Activated CD8-positive, alpha-beta memory T cell treated with anti-CD3 and anti-CD28 coated beads, Interleukin-2, amount 50 U/mL, for 48 hours (primary cell): ENCODE measurements around the gene MTHFD2.

Source experiments
- DNase-seq: peaks from one replicate; pipeline ENCODE4 v3.0.0-alpha.2; 2020

MTHFD2 gene

DNA sequence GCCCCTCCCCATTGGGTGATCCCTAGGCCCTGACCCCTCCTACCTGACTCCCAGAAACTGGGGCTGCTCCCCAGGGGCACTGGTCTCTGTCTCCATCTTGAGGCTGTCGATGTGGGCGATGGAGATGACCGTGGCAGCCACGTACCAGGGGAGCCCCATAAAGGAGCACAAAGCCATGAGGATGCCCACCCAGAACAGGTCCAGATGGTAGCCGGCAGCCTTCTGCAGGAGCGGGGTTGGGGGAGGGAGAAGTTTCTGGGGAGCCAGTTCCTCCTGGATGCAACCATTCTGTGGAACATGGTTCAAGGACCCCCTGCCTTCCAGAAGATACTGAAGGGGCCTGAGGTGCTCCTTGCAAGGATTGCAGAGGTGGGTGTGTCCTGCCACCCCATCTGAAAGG is 34.0 kb downstream of the MTHFD2 start:
- DNase-seq, result no peak

- no peak for DNase-seq
Measured at GRCh38 chr2:74233648-74234047, 35.2 kb downstream of the MTHFD2 start.

DNA sequence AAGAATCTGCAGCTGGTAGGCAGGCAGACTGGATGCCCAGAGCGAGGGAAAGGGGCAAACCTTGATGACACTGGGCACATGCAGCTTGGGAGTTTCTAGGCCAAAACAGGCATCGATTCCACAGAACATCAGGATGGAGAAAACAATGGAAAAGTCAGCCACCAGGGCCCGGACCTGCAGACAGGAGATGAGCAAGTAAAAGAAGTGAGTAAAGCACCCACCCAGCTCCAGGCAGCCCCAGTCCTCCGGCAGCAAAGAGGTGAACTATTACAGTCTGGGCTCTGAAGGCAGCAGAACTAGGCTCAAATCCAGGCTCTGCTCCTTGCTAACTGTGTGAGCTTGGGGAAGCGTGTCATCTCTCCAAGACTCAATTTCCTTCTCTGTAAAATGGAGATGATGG is 36.6 kb downstream of the MTHFD2 start:
- DNase-seq, result no peak

DNA sequence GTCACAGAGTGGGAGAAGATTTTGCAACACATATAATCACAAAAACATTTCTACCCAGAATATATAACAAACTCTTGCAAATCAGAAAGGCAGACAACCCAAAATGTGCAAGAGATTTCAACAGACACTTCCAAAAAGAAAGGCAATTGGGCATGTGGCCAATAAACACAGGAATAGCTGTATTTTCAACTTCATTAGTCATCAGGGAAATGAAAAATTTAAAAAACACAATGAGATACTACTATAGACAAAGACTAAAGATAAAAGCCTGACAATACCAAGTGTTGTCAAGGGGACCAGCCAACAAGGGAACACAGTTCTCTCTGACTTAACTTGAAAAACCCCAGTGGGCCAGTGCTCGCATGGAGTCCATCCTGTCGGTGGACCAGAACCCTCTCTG is 40.5 kb downstream of the MTHFD2 start:
- no peak for DNase-seq

DNA sequence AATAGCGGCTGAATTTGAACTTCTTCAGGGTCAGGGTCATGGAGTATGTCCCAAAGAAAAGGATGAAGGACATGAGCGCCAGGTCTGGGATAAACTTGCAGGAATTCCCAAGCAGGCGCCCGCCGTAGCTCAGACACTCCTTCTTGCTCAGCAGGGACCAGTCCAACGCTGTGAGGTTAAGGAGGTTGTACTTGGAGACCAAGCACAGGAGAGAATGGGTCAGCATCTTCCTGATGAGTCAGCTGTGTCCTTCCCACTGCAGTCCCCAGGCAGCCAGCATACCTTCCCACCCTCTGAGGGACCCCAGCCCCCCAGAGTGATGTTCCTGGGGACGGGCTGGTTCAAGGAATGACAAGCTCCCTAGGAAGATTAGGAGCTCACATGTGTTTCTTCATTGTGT is 40.9 kb downstream of the MTHFD2 start:
- no peak for DNase-seq

DNA sequence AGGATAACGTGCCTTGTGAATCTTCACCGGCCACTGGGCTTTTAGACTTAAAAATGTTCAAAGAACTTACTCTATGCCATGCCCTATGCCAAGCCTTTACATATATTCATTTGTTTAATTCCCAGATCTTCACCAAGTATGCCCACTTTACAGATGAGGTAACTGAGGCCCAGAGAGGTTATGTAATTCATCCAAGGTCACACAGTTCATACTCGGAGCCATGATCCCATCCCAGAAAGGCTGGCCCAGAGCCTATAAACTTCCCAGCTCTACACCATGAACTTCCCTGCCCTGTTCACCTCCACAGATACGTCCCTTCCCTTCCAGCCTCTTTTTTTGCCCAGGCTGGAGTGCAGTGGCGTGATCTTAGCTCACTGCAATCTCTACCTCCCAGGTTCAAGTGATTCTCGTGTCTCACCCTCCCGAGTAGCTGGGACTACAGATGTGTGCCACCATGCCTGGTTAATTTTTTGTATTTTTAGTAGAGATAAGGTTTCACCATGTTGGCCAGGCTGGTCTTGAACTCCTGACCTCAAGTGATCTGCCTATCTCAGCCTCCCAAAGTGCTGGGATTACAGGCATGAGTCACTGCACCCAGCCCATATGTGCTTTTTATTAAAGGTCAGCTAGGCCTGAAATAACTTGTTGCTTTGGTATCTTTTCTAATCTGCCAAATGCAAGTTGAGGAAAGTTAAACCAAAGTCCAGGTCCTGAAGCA is 44.1 kb downstream of the MTHFD2 start:
- no peak for DNase-seq

DNA sequence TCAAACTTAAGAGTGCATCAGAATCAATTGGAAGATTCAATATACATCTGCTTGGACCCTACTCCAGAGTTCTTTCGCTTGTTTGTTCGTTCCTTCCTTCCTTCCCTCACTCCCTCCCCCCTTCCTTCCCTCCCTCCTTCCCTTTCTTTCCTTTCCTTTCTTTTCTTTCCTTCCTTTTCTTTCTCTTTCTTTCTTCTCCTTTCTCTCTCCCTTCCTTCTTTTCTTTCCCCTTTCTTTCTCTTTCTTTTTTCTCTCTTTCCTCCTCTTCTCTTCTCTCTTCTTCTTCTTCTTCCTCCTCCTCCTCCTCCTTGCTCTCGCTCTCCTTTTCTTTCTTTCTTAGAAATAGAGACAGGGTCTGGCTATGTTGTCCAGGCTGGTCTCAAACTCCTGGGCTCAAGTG is 45.9 kb downstream of the MTHFD2 start:
- DNase-seq, result no peak

DNA sequence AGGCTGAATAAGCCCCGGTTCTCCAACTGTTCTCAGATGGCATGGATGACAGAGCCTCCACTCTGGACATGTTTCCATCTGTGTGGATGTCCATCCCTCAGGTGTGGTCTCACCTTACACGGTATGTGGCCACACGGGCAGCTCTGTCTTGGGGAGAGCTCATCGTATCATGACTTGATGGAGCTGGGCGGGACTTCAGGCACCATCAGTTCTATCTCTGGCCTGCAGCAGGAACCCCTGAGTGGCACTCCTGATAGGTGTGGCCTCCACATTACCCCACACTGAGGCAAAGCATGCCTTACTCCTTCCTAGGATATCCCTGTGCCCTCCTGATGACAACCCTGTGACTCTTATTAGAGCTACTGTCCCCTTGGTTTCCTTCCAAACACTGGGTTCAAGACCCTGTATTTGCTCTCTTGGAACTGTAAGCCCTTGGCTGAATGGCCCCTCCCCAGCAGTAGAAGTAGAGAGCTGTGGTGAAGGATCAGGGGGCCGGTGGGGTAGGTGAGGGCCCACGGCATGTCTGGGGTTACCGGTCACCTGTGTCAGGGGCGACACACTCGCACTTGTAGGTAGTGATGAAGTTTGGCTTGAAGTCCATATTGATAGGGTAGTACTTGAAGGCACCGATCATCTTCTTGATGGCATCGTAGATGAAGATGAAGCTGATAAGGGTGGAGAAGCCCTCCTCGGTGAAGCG is 48.2 kb downstream of the MTHFD2 start:
- no peak for DNase-seq

DNA sequence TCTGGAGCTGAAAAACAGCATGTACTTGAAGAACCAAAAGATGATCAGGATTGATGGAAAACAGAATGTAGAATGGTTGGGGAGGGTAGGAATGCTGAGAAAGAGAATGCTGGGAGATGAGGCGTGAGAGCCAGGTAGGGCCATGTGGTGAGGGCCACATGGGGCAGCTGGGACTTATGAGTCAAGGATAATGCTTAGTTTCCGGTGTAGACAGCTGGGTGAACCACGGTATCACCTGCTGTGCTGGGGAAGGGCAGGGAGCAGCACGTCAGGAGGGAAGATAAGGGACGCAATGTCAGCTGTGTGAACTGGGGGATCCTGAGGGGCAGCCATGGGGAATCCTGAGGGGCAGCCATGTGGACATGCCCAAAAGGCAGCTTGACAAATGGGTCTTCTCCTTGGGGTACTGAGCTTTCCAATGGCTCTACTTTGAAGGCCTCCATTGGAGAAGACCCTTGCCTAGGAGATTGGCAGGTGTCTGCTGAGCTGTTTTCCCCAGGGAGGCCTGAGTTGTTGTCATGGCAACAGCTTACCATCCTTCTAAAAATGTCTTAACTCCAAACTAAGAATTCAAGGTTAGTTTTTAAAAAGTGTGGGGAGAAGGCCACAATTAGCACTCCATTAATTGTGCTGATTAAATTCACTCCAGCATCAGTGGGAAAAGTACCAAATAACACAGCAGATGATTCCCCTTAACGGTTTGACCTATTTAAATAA is 51.1 kb downstream of the MTHFD2 start:
- DNase-seq, result no peak

DNA sequence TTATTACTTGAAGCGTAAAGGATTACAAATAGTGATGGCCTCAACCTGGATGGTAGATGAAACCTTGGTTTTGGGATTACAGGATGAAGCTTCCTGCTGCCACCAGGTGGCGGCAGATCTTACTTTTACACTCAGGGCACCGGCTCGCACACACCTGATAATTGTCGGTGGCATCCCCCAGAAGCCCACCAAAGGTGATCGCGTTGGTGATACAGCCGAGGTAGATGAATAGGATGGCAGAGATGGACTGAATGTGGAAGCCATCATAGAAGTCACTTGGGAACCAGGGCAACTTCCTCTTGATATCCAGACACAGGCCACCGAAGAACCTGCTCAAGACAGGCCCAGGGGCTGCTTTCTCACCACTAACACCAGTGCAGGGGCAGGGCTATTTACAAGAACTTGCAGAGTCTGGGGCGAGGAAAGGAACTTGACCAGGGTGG is 51.8 kb downstream of the MTHFD2 start:
- peak; percentile 73 for DNase-seq

- DNase-seq, result no peak
Measured at GRCh38 chr2:74252036-74252435, 53.6 kb downstream of the MTHFD2 start.

DNA sequence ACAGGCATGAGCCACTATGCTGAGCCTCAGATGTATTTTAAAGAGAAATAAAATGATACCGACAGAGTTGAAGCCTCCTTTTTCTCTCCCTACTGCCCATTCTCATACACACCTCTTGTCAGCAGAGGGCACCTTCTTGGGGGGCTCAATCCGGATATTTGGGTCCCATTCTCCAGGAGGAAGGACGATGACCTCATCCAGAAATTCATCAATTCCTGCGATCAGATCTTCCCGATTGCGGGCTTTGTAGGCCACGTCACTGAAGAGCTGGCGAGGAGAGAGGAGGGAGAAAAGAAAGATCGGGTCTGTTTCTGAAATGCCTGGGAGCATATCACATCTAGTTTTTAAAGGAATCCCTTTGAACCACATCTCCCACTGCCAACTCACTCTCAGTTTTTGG is 54.4 kb downstream of the MTHFD2 start:
- DNase-seq, result no peak

DNA sequence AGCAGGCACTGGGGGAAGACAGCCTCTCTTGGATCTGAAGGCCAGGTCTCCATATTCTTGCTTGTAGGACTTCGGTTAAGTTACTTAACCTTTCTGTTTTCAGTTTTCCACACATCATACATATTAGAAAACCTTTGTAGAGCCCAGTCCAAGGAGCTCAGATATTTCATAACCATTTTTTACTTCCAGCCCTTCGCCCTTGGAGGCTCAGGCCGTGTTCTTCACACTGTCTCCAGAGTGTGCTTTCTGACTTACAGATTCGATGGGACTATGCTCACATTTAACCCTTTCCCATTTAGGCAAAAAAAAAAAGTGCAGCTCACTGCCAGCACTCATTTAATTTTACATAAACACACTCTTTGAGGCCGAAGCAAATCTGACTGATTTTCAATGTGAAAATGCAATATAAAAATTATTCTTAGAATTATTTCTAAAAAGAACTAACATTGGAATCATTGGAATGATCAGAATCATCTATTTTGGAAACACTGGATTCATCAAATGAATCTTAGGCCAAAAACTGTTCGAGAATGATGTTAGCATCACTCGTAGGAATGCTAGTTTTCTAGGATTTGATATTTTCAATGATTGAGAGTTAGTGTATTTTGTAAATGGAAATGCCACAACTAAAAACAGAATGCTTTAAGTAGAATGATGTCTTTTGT is 55.0 kb downstream of the MTHFD2 start:
- no peak for DNase-seq

- no peak for DNase-seq
Measured at GRCh38 chr2:74253971-74254310, 55.5 kb downstream of the MTHFD2 start.

DNA sequence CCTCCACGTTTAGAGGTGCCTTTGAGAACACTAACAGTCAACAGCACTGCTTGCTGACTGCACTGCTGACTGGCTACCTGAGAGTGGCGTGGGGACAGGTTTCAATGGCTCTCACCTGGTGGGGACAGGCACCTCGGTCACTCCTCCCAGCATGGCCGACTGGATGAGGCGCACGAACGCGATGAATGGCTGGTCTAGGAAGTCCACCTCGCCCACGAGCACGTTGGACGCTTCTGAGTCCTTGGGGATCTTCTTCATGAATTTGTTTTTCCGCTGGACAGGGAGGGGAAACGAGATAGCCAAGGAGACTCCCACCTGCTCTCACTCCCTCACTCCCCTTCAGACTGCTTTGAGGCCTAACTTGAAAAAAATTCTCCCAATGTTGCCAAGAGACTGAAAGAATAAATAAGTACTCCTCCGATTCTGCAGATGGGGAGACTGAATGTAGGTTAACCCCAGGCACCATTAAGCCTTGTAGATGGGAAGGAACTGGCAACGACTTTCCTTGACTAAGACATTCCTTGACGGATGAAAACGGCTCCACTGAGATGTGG is 57.3 kb downstream of the MTHFD2 start:
- no peak for DNase-seq

- no peak for DNase-seq
Measured at GRCh38 chr2:74259191-74259590, 60.8 kb downstream of the MTHFD2 start.

GRCh38 chr2:74259733-74260132 is 61.3 kb downstream of the MTHFD2 start:
- no peak for DNase-seq

DNA sequence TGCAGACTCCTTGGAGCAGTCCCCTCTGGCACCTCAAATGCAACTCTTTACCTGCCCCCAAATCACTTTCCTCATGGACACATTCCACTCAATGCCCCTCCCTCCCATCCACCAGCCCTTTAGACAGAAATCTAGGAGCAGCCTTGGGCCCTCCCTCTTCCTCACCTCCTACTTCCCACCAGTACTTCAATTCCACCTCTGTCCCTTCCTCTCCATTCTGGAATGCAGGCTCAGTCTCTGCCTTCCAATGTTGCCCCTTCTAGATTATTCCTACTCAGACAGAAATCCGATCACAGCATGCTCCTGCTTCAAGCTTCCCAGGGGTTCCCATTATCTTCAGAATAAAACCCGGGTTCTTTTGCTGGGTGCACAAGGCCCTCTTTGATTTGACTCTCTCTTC is 62.1 kb downstream of the MTHFD2 start:
- no peak for DNase-seq

- no peak for DNase-seq
Measured at GRCh38 chr2:74261204-74261864, 62.9 kb downstream of the MTHFD2 start.

- no peak for DNase-seq
Measured at GRCh38 chr2:74262681-74263080, 64.3 kb downstream of the MTHFD2 start.

GRCh38 chr2:74264281-74264680 is 65.9 kb downstream of the MTHFD2 start:
- no peak for DNase-seq

- no peak for DNase-seq
Measured at GRCh38 chr2:74267068-74267467, 68.7 kb downstream of the MTHFD2 start.
